HG03108 (cell line): ENCODE measurements around the gene SNRPA1.
"Not testable (repeated sequence)": the region's sequence is repeated elsewhere in the genome, so short reads cannot be mapped to it uniquely, and the experiment has no call there.

Source experiments
- ATAC-seq: cut with Tn5 transposase; IDR thresholded peaks from one replicate; pipeline ENCODE4 v1.9.1; 2021; ENCODE audit warnings: moderate library complexity; ENCODE audit not compliant: unreplicated experiment

SNRPA1 gene

DNA sequence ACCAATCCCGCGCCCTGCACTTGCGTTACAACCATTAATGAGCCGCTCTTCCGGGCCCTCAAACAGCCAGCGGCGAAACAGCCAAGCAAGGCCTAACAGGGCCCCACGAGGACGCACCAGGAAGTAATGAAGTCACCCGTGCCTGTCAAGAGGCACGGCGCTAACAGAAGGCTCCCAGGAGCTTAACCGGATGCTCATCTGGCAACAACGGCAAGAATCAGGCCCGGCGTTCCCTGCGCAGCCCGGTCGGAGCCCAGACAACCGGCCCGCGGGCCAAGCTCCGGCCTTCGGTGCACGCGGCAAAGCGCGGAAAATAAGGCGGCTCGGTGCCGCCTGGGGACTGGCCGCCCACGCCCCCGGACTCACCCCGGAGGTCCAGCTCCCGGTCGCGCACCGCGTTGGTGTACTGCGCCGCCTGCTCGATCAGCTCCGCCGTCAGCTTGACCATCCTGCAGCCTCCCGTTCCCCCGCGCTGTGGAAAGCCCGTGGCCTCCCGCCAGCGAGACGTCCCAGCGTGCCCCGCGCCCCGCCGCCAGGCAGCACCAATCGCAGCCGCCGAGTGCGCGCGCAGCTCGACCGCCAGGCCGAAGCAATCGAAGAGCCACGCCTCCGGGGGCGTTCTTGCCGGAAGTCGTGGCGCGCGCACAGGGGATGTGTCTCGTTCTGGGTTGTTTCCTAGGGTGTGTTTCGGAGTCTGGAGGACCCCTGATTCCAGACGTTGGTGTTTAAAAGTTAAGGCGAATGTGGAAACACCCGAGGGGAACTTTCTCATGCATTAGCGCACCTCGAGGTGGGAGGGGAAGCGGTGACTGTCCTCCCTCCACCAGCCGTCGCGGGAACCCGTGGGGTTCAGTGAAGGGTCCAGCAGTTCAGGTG, at the start of gene SNRPA1:
TSS of gene SNRPA1 (minus strand) at position 518 of the 876 bp plus-strand sequence. CDS start at position 448, 70 bp downstream.
- peak; percentile 73 for ATAC-seq

DNA sequence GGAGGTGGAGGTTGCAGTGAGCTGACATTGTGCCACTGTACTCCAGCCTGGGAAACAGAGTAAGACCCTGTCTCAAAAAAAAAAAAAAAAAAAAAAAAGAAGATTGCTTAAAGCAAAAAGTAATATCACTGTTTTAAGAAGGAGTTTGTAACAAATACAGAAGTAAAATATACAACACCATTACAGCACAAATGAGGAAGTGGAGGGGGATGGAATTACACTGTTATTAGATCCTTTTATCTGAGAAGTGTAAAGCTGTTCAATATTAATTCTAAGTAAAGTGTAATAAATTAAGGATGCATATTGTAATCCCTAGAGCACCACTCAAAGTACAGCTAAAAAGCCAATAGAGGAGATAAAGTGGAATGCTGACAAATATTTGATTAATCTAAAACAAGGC, 47.0 kb upstream of the SNRPA1 start:
- ATAC-seq, result no peak

GRCh38 chr15:101338502-101339057, 43.5 kb upstream of the SNRPA1 start:
- ATAC-seq, result no peak

GRCh38 chr15:101337976-101338375, 42.9 kb upstream of the SNRPA1 start:
- no peak for ATAC-seq

- ATAC-seq, result not testable (repeated sequence)
These were observed 39.1 kb upstream of the SNRPA1 start for GRCh38 chr15:101333907-101334789.

DNA sequence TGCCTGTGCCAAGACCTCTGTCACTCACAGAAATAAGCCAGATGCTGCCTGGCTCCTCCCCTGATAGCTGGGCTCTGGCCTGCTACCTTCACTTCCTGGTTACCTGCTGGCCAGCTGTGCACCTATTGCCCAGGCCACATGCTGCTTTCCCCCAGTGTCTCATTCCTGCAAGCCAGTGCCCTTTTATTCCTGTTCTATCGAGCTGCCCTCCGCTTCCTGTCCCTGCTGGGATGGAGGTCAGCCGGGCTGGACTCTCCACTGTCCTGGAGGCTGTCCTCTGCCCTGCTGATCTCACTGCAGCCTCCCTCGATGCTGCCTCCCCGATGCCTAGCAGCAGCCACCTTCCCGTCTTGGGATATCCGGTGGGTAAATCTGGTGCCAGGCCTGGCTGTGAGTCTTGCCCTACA, 37.0 kb upstream of the SNRPA1 start:
- no peak for ATAC-seq

GRCh38 chr15:101329867-101330380, 34.9 kb upstream of the SNRPA1 start:
- ATAC-seq, result no peak

DNA sequence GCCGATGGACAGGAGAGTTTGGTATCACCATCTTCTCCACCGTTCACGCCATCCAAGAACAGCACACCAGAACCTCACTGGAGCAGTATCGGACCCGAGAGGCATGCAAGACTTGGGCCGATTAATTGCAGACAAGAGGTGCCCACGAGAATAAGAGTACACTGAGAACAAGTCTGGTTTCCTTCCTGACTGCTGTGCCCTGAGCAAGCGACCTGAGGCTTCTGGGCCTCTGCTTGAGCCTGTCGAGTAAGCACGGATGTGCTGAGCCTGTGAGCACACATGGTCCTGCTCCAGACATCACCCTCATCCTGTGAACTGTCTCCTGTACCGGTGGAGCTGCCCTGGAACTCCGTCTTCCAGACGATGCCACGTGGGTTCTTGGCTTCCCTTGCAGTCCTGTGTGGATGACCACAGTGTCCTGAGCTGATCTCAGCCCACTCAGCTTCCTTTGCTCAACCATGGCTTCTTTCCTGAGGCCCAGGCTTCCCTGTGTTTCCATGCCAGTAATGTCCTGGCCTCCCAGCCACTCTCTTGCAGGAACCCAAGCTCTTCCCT, 34.3 kb upstream of the SNRPA1 start:
- no peak for ATAC-seq

DNA sequence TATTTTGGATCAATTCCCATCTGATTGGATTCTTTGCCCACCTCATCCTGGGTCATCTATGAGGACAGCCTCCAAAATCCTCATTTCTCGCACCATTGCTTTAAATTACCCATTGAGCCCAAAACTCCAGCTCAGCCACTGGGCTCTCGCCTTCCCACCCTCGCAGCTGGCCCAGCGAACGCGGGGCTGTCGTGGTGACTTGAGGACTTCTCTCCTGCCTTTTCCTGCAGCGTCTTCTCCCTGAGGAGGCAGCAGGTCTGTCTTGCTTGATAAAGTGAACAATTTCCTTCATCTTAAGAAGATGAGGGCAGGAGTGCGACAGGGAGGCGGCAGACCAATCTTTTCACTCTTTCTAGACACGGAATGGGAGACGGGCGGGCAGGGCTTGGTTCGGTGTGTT, 33.0 kb upstream of the SNRPA1 start:
- no peak for ATAC-seq

GRCh38 chr15:101327147-101327740, 32.2 kb upstream of the SNRPA1 start:
- no peak for ATAC-seq

- no peak for ATAC-seq
These were observed 31.6 kb upstream of the SNRPA1 start for GRCh38 chr15:101326462-101327146.

GRCh38 chr15:101326026-101326315, 30.9 kb upstream of the SNRPA1 start:
- no peak for ATAC-seq

DNA sequence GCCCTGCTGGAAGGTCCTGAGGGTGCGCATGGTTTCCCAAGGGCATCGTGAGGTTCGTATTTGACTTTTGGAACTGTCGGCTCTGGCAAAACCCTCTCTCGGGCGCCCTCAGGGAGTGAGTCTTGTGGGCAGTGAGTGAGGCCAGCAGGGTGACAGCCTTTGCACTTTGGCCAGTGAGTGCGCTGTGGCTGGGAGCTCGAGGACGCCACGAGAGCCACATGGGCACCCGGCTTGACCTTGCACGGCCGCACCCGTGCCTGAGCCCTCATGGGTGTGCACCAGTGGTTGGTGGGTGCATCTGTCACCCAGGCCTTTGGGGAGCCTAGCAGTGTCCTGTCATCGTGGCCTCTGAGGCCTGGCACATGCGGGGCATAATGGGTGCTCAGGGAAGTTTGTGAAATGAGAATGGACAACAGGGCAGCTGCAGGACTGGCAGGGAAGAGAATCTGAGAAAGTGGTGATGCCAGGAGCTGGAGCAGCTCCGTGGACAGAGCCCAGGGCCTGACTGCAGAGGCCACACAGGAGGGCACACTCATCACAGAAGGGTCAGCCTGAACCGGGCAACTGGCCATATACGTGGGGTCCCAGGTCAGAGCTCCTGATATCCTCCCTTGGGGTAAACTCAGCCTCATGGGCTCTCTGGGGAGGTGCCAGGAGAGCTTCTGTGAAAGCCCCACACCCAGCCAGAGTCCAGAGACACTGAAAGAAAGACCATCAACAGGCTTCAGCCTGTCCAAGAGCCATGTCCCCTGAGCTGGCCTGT, 30.4 kb upstream of the SNRPA1 start:
- no peak for ATAC-seq

DNA sequence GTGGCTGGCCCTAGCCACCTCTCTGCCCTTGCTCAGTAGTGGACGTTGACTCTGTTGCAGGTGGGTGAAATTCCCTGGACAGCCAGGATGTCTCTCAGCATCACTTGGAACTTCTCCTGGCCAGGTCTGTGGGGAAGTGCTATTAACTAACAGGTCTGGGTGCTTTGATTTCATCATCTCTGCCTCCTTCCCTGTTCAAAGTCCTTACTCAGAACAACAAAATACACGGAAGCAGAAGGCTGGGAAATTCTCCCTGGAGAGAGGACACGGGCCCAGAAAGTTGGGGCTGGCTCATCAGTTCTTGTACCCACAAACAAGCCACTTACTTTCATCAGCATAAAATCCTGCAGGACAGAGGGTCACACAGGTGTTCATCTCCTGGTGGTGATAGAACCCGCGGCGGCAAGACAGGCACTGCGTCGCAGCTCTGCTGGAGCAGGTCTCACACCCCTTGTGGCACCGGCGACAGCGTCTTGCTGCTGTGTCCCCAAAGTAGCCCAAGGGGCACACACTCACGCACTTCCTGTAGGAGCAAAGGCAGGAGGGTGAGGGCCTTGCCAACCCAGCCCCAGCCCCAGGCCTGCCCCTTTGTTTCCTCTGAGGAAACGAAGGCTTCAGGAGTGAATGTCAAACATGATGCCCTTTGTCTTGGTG, 29.6 kb upstream of the SNRPA1 start:
- ATAC-seq, result no peak

- ATAC-seq, result no peak
These were observed 28.9 kb upstream of the SNRPA1 start for GRCh38 chr15:101323793-101324523.

DNA sequence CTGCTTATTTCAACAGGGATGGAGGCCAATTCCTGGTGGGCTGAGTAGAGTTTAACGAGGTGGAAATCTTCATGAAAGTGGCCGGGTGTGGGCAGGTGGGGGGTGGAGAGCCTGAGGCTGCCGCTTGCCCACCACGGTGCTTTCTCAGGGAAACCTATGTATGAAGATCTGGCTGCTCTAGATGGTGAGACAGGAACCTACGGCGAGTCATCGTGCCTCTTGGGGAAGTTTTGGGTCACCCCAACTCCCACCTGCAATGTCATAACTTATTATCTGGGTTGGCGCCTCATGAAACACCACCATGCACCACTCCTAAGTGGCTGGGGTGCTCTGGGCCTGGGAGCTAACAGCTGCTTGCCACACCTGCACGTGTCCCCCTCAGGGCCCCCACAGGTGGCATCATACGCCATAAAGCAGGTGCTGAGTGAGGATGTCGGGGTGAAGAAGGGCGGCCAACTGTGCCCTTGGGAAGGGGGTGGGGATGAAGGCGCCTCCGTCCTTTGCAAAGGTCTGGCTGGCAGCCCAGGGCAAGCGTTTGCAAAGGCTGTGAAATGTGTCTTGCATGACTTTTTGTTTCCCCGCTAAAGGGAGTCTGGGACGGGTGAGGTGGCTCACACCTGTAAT, 27.9 kb upstream of the SNRPA1 start:
- ATAC-seq, result no peak

DNA sequence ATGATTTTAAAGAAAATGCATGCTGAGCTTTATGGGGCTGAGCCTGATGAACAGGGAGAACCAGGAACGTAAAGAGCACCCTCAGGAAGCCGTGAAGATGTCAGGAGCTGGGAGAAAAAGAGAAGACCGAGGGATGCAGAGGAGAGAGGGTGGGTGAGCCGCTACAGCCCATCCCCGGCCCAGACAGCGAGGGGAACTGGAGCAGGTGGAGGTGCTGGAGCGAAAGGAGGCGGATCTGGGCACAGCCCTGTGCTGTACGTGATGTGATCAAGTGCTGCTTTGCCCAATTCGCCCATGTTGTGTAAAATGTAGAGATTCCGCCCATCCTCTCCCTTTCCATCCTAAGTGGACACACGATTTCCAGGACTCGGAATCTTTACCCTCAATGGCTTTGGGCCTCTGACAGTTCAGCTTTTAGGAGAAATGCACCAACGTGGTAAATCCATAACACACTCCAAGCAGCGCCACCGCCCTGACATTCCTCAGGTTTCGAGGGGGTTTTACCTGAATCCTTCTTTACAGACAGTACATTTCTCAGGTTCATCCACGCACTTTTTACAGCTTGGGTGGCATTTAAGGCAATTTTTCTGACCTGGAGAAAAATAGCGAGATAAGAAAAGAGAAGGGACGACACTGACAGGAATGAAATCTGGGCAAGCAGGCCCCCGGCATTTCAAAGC, 27.1 kb upstream of the SNRPA1 start:
- no peak for ATAC-seq
